Transverse colon (tissue), 4 donors: ENCODE data around the gene SLC5A9.

Experiments used
- CTCF ChIP-seq, 5 experiments: fragments of 200-600 bp in 3 of 5; fragments of 450-650 bp in 2 of 5; sonication (generic) in 3 of 5; IDR thresholded peaks; 1 replicate in 2 of 5; 2 replicates in 3 of 5; pipeline ENCODE4 v1.5.1; 2016 to 2017; ENCODE audit warnings: antibody characterized with exemption in 5 of 5, inconsistent platforms in 3 of 5, mild to moderate bottlenecking in 2 of 5, moderate library complexity in 1 of 5
- EP300 ChIP-seq: sonication (generic); formaldehyde crosslinking; IDR thresholded peaks from one replicate; pipeline ENCODE4 v1.6.1; 2017; ENCODE audit warnings: antibody characterized with exemption, low read depth
- POLR2A ChIP-seq: fragments of 450-650 bp; IDR thresholded peaks from one replicate; pipeline ENCODE4 v1.6.1; 2016; ENCODE audit warnings: antibody characterized with exemption, mild to moderate bottlenecking, moderate library complexity
- POLR2AphosphoS5 ChIP-seq, 3 donors: sonication (generic); formaldehyde crosslinking; IDR thresholded peaks; one replicate each; pipeline ENCODE4 v1.6.1; 2016; ENCODE audit warnings: antibody characterized with exemption in 3 of 3

- TF ChIP-seq CTCF (IDR thresholded peaks at IDR 0.05) (no peak), POLR2A (no peak), EP300 (no peak), POLR2AphosphoS5 (IDR thresholded peaks at IDR 0.05) (no peak)
Measured at GRCh38 chr1:48223366-48224240, 1.1 kb downstream of the SLC5A9 start.
